Natural killer cell (primary cell): Measurements from ENCODE around the gene ADSS1. TPM values are rescaled to one million over a fixed set of nuclear protein-coding genes. Genes with fewer than 3 reads are reported as not detected.

Source experiments
- ATAC-seq, 3 donors: fragments of 150-1000 bp in 2 of 3; fragments of 200-7000 bp in 1 of 3; cut with Tn5 transposase; 1 replicate in 1 of 3; 2 replicates in 2 of 3; pipeline ENCODE4 v1.10.0; 2021; ENCODE audit warnings: mild to moderate bottlenecking in 2 of 3, moderate library complexity in 2 of 3
- DNase-seq, 2 donors: peaks; one replicate each; pipeline versions ENCODE4 v3.0.0 to v3.0.0-alpha.2; 2013 to 2021; ENCODE audit warnings: mixed read lengths in 1 of 2
- H3K27ac ChIP-seq: one replicate; pipeline ENCODE4 v1.5.1; 2013; ENCODE audit warnings: mild to moderate bottlenecking, low read length
- H3K27me3 ChIP-seq: one replicate; pipeline ENCODE4 v1.6.1; 2013; ENCODE audit warnings: low read length; ENCODE audit not compliant: control insufficient read depth, insufficient read depth
- H3K36me3 ChIP-seq: one replicate; pipeline ENCODE4 v1.6.1; 2013; ENCODE audit warnings: low read length; ENCODE audit not compliant: control insufficient read depth, insufficient read depth
- H3K4me1 ChIP-seq: one replicate; pipeline ENCODE4 v1.6.1; 2013; ENCODE audit warnings: low read length; ENCODE audit not compliant: control insufficient read depth, insufficient read depth
- H3K4me3 ChIP-seq: one replicate; pipeline ENCODE4 v1.5.1; 2013; ENCODE audit warnings: low read length
- H3K9me3 ChIP-seq: one replicate; pipeline ENCODE4 v1.6.1; 2013; ENCODE audit warnings: low read length; ENCODE audit not compliant: control insufficient read depth, insufficient read depth
- H3K27ac Mint-ChIP-seq, 2 donors: one replicate each; pipeline ENCODE4 v1.8.0; 2022; ENCODE audit warnings: mild to moderate bottlenecking in 2 of 2, mixed read lengths in 2 of 2, moderate library complexity in 1 of 2
- H3K27me3 Mint-ChIP-seq, 2 donors: one replicate each; pipeline ENCODE4 v1.8.0; 2022; ENCODE audit warnings: low read depth in 2 of 2, mixed read lengths in 2 of 2
- H3K36me3 Mint-ChIP-seq: one replicate; pipeline ENCODE4 v1.8.0; 2022; ENCODE audit warnings: mixed read lengths
- H3K4me1 Mint-ChIP-seq, 2 donors: one replicate each; pipeline ENCODE4 v1.8.0; 2022; ENCODE audit warnings: mixed read lengths in 2 of 2
- H3K4me3 Mint-ChIP-seq: one replicate; pipeline ENCODE4 v1.8.0; 2022; ENCODE audit warnings: mild to moderate bottlenecking, moderate library complexity, mixed read lengths
- H3K9me3 Mint-ChIP-seq, 2 donors: one replicate each; pipeline ENCODE4 v1.8.0; 2022; ENCODE audit warnings: mixed read lengths in 2 of 2
- WGBS: methylation state at CpG from one replicate; pipeline ENCODE4 v1.1.7; 2013; ENCODE audit warnings: missing lambda C conversion rate; ENCODE audit not compliant: insufficient coverage; 5-methylcytosine and 5-hydroxymethylcytosine counted together
- intact Hi-C: fragments of 100-400 bp; cut with micrococcal nuclease; formaldehyde crosslinking; loops from one replicate; pipeline ENCODE4 v1.14.2; 2022
- total RNA-seq, 4 donors: library from RNA; stranded (reverse); fragments of 120-200 nt in 1 of 4; gene quantifications; one replicate each; pipeline versions ENCODE4 v1.2.3 to v1.2.4, GENCODE V29; 2013 to 2022
- TF ChIP-seq, protein P1 (sequence below): fragments of 200-600 bp; IDR thresholded peaks from one replicate; pipeline ENCODE4 v1.8.0; 2022; ENCODE audit warnings: antibody characterized with exemption

Gene ADSS1
- total RNA-seq, 3 donors from 2014 or later (not counting 1 experiment from before 2014, with no cell fraction given), result 2.1 to 2.7 (median 2.5) TPM

DNA sequence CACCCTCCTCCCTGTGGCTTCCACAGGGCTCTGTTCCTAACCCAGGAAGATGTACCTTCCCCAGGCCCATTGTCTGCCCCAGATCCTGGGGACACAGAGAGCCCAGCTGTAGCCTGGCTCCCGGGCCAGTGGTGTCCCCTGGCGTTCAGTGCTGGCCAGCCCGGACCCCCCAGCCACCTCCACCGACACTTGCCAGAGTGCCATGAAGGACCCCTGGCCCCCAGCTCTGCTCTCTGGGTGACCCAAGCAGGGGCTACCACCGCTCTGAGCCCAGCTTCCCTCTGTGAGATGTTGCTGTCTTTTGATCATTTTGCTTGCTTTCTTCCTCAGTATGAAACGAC, 28.4 kb upstream of the ADSS1 start:
- Histone ChIP-seq H3K36me3 (no peaks in the 10 kb centered on the region), H3K27ac (peak overlapping the region; percentile 64), H3K4me3 (no peak overlapping the region), H3K4me1 (peaks cover 35% of the 10 kb centered on the region), H3K9me3 (no peaks in the 10 kb centered on the region), H3K27me3 (no peaks in the 10 kb centered on the region)
- TF ChIP-seq, protein P1, sequence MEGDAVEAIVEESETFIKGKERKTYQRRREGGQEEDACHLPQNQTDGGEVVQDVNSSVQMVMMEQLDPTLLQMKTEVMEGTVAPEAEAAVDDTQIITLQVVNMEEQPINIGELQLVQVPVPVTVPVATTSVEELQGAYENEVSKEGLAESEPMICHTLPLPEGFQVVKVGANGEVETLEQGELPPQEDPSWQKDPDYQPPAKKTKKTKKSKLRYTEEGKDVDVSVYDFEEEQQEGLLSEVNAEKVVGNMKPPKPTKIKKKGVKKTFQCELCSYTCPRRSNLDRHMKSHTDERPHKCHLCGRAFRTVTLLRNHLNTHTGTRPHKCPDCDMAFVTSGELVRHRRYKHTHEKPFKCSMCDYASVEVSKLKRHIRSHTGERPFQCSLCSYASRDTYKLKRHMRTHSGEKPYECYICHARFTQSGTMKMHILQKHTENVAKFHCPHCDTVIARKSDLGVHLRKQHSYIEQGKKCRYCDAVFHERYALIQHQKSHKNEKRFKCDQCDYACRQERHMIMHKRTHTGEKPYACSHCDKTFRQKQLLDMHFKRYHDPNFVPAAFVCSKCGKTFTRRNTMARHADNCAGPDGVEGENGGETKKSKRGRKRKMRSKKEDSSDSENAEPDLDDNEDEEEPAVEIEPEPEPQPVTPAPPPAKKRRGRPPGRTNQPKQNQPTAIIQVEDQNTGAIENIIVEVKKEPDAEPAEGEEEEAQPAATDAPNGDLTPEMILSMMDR, result no peak
- H3K4me1 Mint-ChIP-seq, result peaks cover 6 to 23% of the 10 kb centered on the region in 2 donors
- no peaks in the 10 kb centered on the region for H3K36me3 Mint-ChIP-seq
- peak overlapping the region; percentile 43 to 89 for H3K27ac Mint-ChIP-seq
- H3K9me3 Mint-ChIP-seq, result no peaks in the 10 kb centered on the region
- DNase-seq (no peak), ATAC-seq (no peak)
- 73% methylated on average over 6 of the region's 6 CpGs for WGBS
- H3K4me3 Mint-ChIP-seq, result peak overlapping the region; percentile 45
- H3K27me3 Mint-ChIP-seq, result no peaks in the 10 kb centered on the region
- intact Hi-C loops, result no loop called here

DNA sequence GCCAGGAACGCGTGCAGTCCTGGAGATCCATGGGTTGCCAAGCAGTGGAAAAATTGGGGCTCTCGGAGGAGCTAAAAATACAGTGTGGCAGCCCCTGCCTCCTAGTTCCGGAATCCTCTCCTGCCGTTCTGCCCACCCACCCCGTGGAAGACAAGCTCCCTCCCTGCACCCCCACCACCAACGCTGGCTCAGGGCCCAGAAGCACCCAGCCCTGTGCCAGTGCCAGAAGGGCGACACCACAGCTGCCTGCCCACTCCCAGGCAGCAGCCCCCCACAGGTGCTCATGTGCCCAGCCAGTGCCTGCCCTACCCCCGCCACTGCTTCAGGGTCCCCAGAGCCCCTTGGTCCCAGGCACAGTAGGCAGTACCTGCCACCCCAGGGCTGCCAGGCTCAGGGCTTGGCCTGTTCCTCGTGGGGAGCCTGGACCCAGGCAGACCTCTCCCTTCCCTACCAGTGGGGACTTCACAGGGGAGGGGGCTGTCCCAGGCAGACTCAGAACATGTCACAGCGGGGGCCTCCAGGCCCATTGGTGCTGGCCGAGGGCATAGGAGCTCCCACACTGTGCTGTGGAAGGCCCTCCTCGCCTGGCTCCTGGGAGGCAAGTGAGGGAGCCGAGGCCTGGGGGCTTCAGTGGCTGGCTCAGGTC, 27.2 kb upstream of the ADSS1 start:
- H3K4me3 Mint-ChIP-seq, result no peak overlapping the region
- peaks cover 6 to 23% of the 10 kb centered on the region in 2 donors for H3K4me1 Mint-ChIP-seq
- H3K27ac Mint-ChIP-seq, result no peak overlapping the region
- ATAC-seq (no peak), DNase-seq (no peak)
- no peaks in the 10 kb centered on the region for H3K27me3 Mint-ChIP-seq
- intact Hi-C loops, result no loop called here
- no peaks in the 10 kb centered on the region for H3K27me3 ChIP-seq
- H3K36me3 ChIP-seq, result no peaks in the 10 kb centered on the region
- TF ChIP-seq, protein P1, result no peak
- WGBS, result 95% methylated on average over 14 of the region's 14 CpGs
- no peak overlapping the region for H3K27ac ChIP-seq
- H3K4me3 ChIP-seq, result no peak overlapping the region
- H3K36me3 Mint-ChIP-seq, result no peaks in the 10 kb centered on the region
- H3K9me3 Mint-ChIP-seq, result no peaks in the 10 kb centered on the region
- no peaks in the 10 kb centered on the region for H3K9me3 ChIP-seq
- peaks cover 23% of the 10 kb centered on the region for H3K4me1 ChIP-seq

DNA sequence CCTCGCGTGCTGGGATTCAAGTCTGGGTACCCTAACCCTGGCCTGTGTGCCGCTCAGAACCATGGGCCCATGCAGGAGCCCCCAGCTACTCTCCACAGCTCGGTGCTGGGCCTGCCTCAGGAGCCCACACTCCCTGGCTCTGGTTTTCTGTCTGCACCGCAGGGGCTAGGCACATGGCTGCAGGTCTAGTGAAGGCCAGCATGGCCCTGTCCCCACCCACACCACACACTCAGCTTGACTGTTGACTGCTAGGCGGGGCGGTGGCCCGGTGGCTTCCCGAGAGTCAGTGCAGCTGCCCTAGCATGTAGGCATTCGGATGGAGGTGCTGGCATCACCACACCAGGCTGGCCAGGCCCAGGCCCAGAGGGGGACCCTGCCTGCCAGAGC, 26.7 kb upstream of the ADSS1 start:
- no peaks in the 10 kb centered on the region for H3K9me3 Mint-ChIP-seq
- Histone ChIP-seq H3K36me3 (no peaks in the 10 kb centered on the region), H3K4me1 (peaks cover 23% of the 10 kb centered on the region), H3K27me3 (no peaks in the 10 kb centered on the region), H3K4me3 (no peak overlapping the region), H3K9me3 (no peaks in the 10 kb centered on the region), H3K27ac (no peak overlapping the region)
- H3K27me3 Mint-ChIP-seq, result no peaks in the 10 kb centered on the region
- no peak overlapping the region for H3K27ac Mint-ChIP-seq
- H3K4me3 Mint-ChIP-seq, result no peak overlapping the region
- DNase-seq, result no peak
- intact Hi-C loops, result no loop called here
- ATAC-seq, result no peak
- H3K4me1 Mint-ChIP-seq, result peaks cover 6 to 23% of the 10 kb centered on the region in 2 donors
- H3K36me3 Mint-ChIP-seq, result no peaks in the 10 kb centered on the region
- 95% methylated on average over 10 of the region's 10 CpGs for WGBS
- TF ChIP-seq, protein P1, result no peak
